IMR-90 (cell line): ENCODE data around the gene CRISPLD2. TPM values are rescaled to one million over a fixed set of nuclear protein-coding genes. Genes with fewer than 3 reads are reported as not detected.

ENCODE experiments used
- ATAC-seq: fragments of 200-7000 bp; cut with Tn5 transposase; 2 replicates; pipeline ENCODE4 v1.9.1; 2020; ENCODE audit warnings: low read depth, mild to moderate bottlenecking, moderate library complexity
- BruUV-seq: library from RNA; stranded (reverse); fragments of 400-500 nt; replicated peaks from 2 replicates; lab custom pipeline; 2021; lab: Mats Ljungman, UMichigan
- CTCF ChIA-PET: fragments of 300-600 bp; formaldehyde crosslinking; extraction: SDS; loops from one replicate; lab custom pipeline; 2021; ENCODE audit warnings: antibody characterized with exemption; lab: Yijun Ruan, JAX
- POLR2A ChIA-PET: fragments of 300-600 bp; sonication (Branson Sonifier 250); formaldehyde crosslinking; loops from one replicate; lab custom pipeline; 2022; ENCODE audit warnings: antibody characterized with exemption; ENCODE audit not compliant: unreplicated experiment; lab: Charles Lee
- DNase-seq: peaks from one replicate; pipeline ENCODE4 v3.0.0; 2013
- H2AFZ ChIP-seq: replicated peaks from 2 replicates; pipeline ENCODE3; 2013; ENCODE audit warnings: low read length, mild to moderate bottlenecking; ENCODE audit not compliant: poor library complexity
- H2AK5ac ChIP-seq: 2 replicates; pipeline ENCODE4 v1.6.1; 2013; ENCODE audit warnings: low read depth, low read length, inconsistent platforms
- H2AK9ac ChIP-seq: replicated peaks from 2 replicates; pipeline ENCODE3; 2013; ENCODE audit warnings: mild to moderate bottlenecking, low read depth, low read length, moderate library complexity; ENCODE audit not compliant: poor library complexity
- H2BK120ac ChIP-seq: 2 replicates; pipeline ENCODE4 v1.6.1; 2013; ENCODE audit warnings: low read depth, low read length, inconsistent platforms
- H2BK15ac ChIP-seq: 3 replicates; pipeline ENCODE4 v1.6.1; 2013; ENCODE audit warnings: low read depth, low read length, inconsistent platforms
- H2BK20ac ChIP-seq: 2 replicates; pipeline ENCODE4 v1.6.1; 2013; ENCODE audit warnings: low read depth, mild to moderate bottlenecking, inconsistent platforms, low read length, moderate library complexity
- H2BK5ac ChIP-seq: 2 replicates; pipeline ENCODE4 v1.6.1; 2013; ENCODE audit warnings: mild to moderate bottlenecking, low read depth, low read length, inconsistent platforms; ENCODE audit not compliant: poor library complexity, severe bottlenecking
- H3K14ac ChIP-seq: replicated peaks from 2 replicates; pipeline ENCODE4 v1.6.1; 2013; ENCODE audit warnings: low read depth, low read length, inconsistent platforms
- H3K18ac ChIP-seq: 2 replicates; pipeline ENCODE4 v1.6.1; 2013; ENCODE audit warnings: low read depth, low read length, control low read depth
- H3K23ac ChIP-seq: 2 replicates; pipeline ENCODE4 v1.6.1; 2013; ENCODE audit warnings: low read depth, low read length, inconsistent platforms
- H3K27ac ChIP-seq: 2 replicates; pipeline ENCODE4 v1.5.1; 2013; ENCODE audit warnings: mild to moderate bottlenecking, control low read depth, low read length; ENCODE audit not compliant: insufficient read depth
- H3K27me3 ChIP-seq: 2 replicates; pipeline ENCODE4 v1.6.1; 2013; ENCODE audit warnings: low read length; ENCODE audit not compliant: control insufficient read depth, insufficient read depth
- H3K36me3 ChIP-seq: 2 replicates; pipeline ENCODE4 v1.6.1; 2013; ENCODE audit warnings: low read length, mixed read lengths; ENCODE audit not compliant: control insufficient read depth, insufficient read depth
- H3K4ac ChIP-seq: 2 replicates; pipeline ENCODE4 v1.6.1; 2013; ENCODE audit warnings: low read depth, low read length, inconsistent platforms
- H3K4me1 ChIP-seq: 2 replicates; pipeline ENCODE4 v1.6.1; 2013; ENCODE audit warnings: low read length, mixed read lengths; ENCODE audit not compliant: control insufficient read depth, insufficient read depth
- H3K4me2 ChIP-seq: 2 replicates; pipeline ENCODE4 v1.6.1; 2013; ENCODE audit warnings: low read depth, mild to moderate bottlenecking, control low read depth, low read length, moderate library complexity
- H3K4me3 ChIP-seq: 2 replicates; pipeline ENCODE4 v1.5.1; 2013; ENCODE audit warnings: low read depth, mild to moderate bottlenecking, control low read depth, low read length, moderate library complexity; ENCODE audit not compliant: insufficient read depth
- H3K56ac ChIP-seq: 2 replicates; pipeline ENCODE4 v1.6.1; 2013; ENCODE audit warnings: low read length, inconsistent platforms; ENCODE audit not compliant: insufficient read depth; ENCODE audit errors: extremely low read depth
- H3K79me1 ChIP-seq, 2 experiments: 2 replicates each; pipeline ENCODE4 v1.6.1; 2013; ENCODE audit warnings: low read length in 2 of 2, inconsistent platforms in 1 of 2, low read depth in 1 of 2
- H3K9ac ChIP-seq: 2 replicates; pipeline ENCODE4 v1.6.1; 2013; ENCODE audit warnings: low read depth, low read length, control low read depth
- H3K9me1 ChIP-seq: 2 replicates; pipeline ENCODE4 v1.6.1; 2013; ENCODE audit warnings: low read length, inconsistent platforms; ENCODE audit not compliant: insufficient read depth
- H3K9me3 ChIP-seq: 2 replicates; pipeline ENCODE4 v1.6.1; 2013; ENCODE audit warnings: low read length; ENCODE audit not compliant: control insufficient read depth, insufficient read depth
- H4K20me1 ChIP-seq: 2 replicates; pipeline ENCODE4 v1.6.1; 2013; ENCODE audit warnings: low read length, inconsistent platforms; ENCODE audit not compliant: insufficient read depth
- H4K5ac ChIP-seq: 2 replicates; pipeline ENCODE4 v1.6.1; 2013; ENCODE audit warnings: mild to moderate bottlenecking, low read depth, low read length, control low read depth
- H4K8ac ChIP-seq, 2 experiments: 2 replicates each; pipeline ENCODE4 v1.6.1; 2013; ENCODE audit warnings: low read depth in 2 of 2, low read length in 2 of 2, control low read depth in 1 of 2, inconsistent platforms in 1 of 2
- H4K91ac ChIP-seq: 2 replicates; pipeline ENCODE4 v1.6.1; 2013; ENCODE audit warnings: low read depth, low read length, inconsistent platforms; ENCODE audit not compliant: insufficient read depth
- CHD1 ChIP-seq: IDR thresholded peaks from 2 replicates; pipeline ENCODE4 v1.6.1; 2012; ENCODE audit warnings: low read depth, low read length, improper control_type of control experiment
- MXI1 ChIP-seq: IDR thresholded peaks from 2 replicates; pipeline ENCODE4 v1.6.1; 2012; ENCODE audit warnings: low read depth, mild to moderate bottlenecking, low read length, moderate library complexity, borderline replicate concordance
- SMC3 ChIP-seq: fragments of 150-350 bp; IDR thresholded peaks from 2 replicates; pipeline ENCODE4 v1.6.1; 2016; ENCODE audit warnings: low read depth, mild to moderate bottlenecking, antibody characterized with exemption, low read length, moderate library complexity
- WGBS, 2 experiments: methylation state at CpG; one replicate each; pipeline versions ENCODE4 v1.1.5 to v1.1.7; 2013; ENCODE audit warnings: missing lambda C conversion rate in 2 of 2; ENCODE audit not compliant: insufficient read length in 1 of 2; ENCODE audit errors: extremely low coverage in 2 of 2; 5-methylcytosine and 5-hydroxymethylcytosine counted together
- dilution Hi-C: fragments of 300-500 bp; cut with HindIII; formaldehyde crosslinking; loops from one replicate; pipeline ENCODE4 v1.14.3; 2018; ENCODE audit warnings: low sequenced_read_pairs; ENCODE audit not compliant: unreplicated experiment
- in situ Hi-C: fragments of 300-500 bp; cut with MboI; formaldehyde crosslinking; loops from 3 replicates; pipeline ENCODE4 v1.14.3; 2019; ENCODE audit warnings: low sequenced_read_pairs, inconsistent platforms, mixed read lengths
- intact Hi-C: fragments of 100-400 bp; cut with micrococcal nuclease; formaldehyde crosslinking; loops from 2 replicates; pipeline ENCODE4 v1.10.0; 2022
- polyA plus RNA-seq, 3 experiments: library from polyadenylated mRNA; depleted of rRNA; stranded (reverse); fragments of >200 nt; gene quantifications; 2 replicates each; pipeline ENCODE4 v1.2.3, GENCODE V29; 2012; ENCODE audit warnings: low replicate concordance in 1 of 3
- total RNA-seq: library from RNA; depleted of rRNA; stranded (reverse); fragments of >200 nt; gene quantifications from 2 replicates; pipeline ENCODE4 v1.2.3, GENCODE V29; 2012
- TF ChIP-seq, protein P1 (sequence below): fragments of 150-350 bp; IDR thresholded peaks from 2 replicates; pipeline ENCODE4 v1.6.1; 2016; ENCODE audit warnings: low read depth, mild to moderate bottlenecking, low read length, moderate library complexity, borderline replicate concordance

The CRISPLD2 gene
- total and polyA plus RNA-seq, 2 of the 4 experiments (the other 2 are of a cell fraction): 23.1 to 37.5 TPM

DNA sequence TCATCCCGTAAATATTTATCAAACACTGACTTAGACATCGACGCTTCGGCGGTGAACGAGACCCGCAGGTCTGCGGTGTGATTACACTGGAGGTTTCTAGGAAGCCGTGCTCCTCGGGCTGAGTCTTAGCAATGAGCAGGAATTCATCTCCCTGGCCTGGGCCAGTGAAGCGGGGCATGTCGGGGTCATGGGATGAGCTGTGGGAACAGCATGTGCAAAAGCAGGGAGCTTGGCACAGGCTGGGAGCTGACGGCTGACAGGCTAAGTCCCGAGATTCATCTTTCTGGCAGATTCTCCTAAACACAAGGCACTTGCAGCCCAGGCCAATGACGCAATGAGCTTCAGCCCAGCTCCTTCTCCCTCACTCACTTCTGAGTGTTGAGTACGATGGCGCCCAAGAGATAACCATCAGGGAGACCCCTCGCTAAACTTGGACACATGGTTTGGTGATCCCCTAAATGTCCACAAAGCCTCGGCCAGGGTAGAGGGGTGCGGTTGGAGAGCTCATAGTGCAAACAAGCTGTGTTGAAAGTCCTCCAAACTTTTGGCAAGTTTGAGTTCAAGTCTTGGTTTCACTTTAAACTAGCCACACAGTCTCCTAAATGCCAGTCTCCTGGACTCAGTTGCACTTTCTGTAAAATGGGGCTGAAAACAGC lies 12.8 kb downstream of the CRISPLD2 start (continued):
- TF ChIP-seq, protein P1, sequence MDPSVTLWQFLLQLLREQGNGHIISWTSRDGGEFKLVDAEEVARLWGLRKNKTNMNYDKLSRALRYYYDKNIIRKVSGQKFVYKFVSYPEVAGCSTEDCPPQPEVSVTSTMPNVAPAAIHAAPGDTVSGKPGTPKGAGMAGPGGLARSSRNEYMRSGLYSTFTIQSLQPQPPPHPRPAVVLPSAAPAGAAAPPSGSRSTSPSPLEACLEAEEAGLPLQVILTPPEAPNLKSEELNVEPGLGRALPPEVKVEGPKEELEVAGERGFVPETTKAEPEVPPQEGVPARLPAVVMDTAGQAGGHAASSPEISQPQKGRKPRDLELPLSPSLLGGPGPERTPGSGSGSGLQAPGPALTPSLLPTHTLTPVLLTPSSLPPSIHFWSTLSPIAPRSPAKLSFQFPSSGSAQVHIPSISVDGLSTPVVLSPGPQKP: no peak
- TF ChIP-seq CHD1: peak; percentile 65; the same call in 1 of the 2 replicates

DNA sequence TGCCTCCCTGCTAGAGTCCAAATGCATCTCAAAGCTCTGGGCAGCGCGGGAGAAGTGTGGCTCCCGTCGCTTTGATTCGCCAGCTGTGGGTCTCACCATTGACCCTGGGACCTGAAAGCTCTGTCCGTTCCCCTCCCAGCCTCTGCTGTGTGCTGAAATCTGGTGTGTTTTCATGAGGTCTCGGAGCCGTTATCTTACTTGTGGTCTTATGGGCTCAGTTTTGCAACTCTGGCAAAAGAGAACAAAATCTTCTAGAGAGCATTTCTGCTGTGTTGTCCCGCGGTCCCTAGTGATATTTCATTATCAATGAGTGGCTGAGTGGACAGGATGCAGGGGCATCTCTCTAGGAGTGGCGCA lies 13.3 kb downstream of the CRISPLD2 start:
- dilution Hi-C loops: no loop called here
- H3K4me3 ChIP-seq: peak overlapping the region; percentile 29

More for the DNA sequence above, 13.3 kb downstream of the CRISPLD2 start:
- peak overlapping the region; percentile 92 for H2AK5ac ChIP-seq
- peak overlapping the region; percentile 65 for H2BK15ac ChIP-seq
- peaks cover 11% of the 10 kb centered on the region for H3K36me3 ChIP-seq
- H2AK9ac ChIP-seq: peak overlapping the region; percentile 88
- peak overlapping the region; percentile 75 for H3K4me2 ChIP-seq
- H3K18ac ChIP-seq: peak overlapping the region; percentile 80
- H3K27me3 ChIP-seq: no peaks in the 10 kb centered on the region
- ATAC-seq (no peak), DNase-seq (no peak)
- peaks cover 53% of the 10 kb centered on the region for H3K4me1 ChIP-seq
- BruUV-seq: no TSS peak
- peaks cover 37 to 72% of the 10 kb centered on the region in 2 experiments; a peak in 3 of 4 replicates for H3K79me1 ChIP-seq
- ChIA-PET CTCF (interaction anchor here (0.9 kb wide), 1 partner anchor 119 kb away, joined by 4 read pairs; no protein-coding TSS in a partner anchor), POLR2A (interaction anchor here (1.8 kb wide), 1 partner anchor 13 kb away, joined by 14 read pairs; the partner anchor contains the start of gene CRISPLD2)
- H4K91ac ChIP-seq: peak overlapping the region; percentile 98
- peak overlapping the region; percentile 57 to 99 for H4K8ac ChIP-seq
- H4K5ac ChIP-seq: peak overlapping the region; percentile 73
- H3K9ac ChIP-seq: peak overlapping the region; percentile 48
- H3K27ac ChIP-seq: peak overlapping the region; percentile 94
- WGBS, 2 experiments: 67% methylated on average over 3 of the region's 11 CpGs; no CpG with 5 or more reads in 1 of the 2 experiments
- peak overlapping the region; percentile 96 for H3K4ac ChIP-seq
- peak overlapping the region; percentile 96 for H2BK20ac ChIP-seq
- peak overlapping the region; percentile 89 for H3K23ac ChIP-seq
- no peaks in the 10 kb centered on the region for H4K20me1 ChIP-seq
- peak overlapping the region; percentile 95 for H3K56ac ChIP-seq
- H3K14ac ChIP-seq: peak overlapping the region; percentile 94
- peak overlapping the region; percentile 95 for H2BK5ac ChIP-seq
- peak overlapping the region; percentile 85 for H2AFZ ChIP-seq
- in situ Hi-C loops (loop anchor here (5.0 kb wide), 1 partner anchor 76 kb away; no protein-coding TSS in a partner anchor), intact Hi-C loops (loop anchor here (2.0 kb wide), 1 partner anchor 68 kb away; no protein-coding TSS in a partner anchor)
- H3K9me1 ChIP-seq: peaks cover 48% of the 10 kb centered on the region
- H3K9me3 ChIP-seq: no peaks in the 10 kb centered on the region
- TF ChIP-seq MXI1 (no peak), SMC3 (no peak), CHD1 (no peak)
- peak overlapping the region; percentile 100 for H2BK120ac ChIP-seq
